Fibroblast of lung (primary cell): ENCODE measurements around the gene ANKRD22.

ENCODE experiments used
- CTCF ChIP-seq, 2 donors: IDR thresholded peaks in 1 of 2; conservative IDR thresholded peaks in 1 of 2; 1 replicate in 1 of 2; 2 replicates in 1 of 2; pipeline ENCODE4 v1.5.1; 2011 to 2012; ENCODE audit warnings: low read length in 2 of 2, control low read depth in 1 of 2, inconsistent platforms in 1 of 2, low read depth in 1 of 2, mild to moderate bottlenecking in 1 of 2
- EZH2 ChIP-seq: IDR thresholded peaks from 2 replicates; pipeline ENCODE4 v1.5.1; 2012; ENCODE audit warnings: low read length, control low read depth, mild to moderate bottlenecking; ENCODE audit errors: missing control alignments

GRCh38 chr10:88873757-88874156, 22.1 kb upstream of the ANKRD22 start:
- TF ChIP-seq CTCF (conservative IDR thresholded peaks at IDR 0.05 in 1 of 2, IDR thresholded peaks at IDR 0.05 in 1 of 2; ENCODE audit: low read depth in 1 of 2, low read length in 2 of 2), result no peak
- no peak for TF ChIP-seq EZH2
